ENCODE data around the gene ASB16.

DNA sequence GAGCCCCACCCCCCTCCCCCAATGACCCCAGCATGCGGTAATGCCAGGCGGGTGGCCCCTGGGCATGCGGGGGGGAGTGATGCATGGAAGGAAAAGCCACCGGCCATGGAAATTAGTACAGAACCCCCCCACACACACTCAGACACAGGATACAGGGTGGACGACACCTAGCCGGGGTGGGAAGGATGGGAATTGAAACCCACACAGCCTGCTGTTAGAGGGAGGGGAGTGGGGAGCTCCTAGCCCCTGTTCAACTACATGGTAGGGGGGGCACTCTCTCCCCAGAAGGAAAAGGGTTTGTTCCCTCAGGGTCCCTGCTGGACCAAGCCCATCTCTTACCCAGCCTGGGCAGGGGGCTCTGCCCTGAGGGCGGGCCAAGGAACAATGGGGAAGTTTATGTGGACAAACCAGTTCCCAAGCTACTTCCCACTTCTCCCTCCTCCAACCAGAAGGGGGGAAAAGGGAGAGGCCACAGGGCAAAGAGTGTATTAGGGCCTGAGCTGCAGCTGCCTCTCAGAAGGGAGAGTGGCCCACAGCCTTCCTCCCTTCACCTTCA, 21.5 kb downstream of the ASB16 start:
- TF ChIP-seq POLR2A (IDR thresholded peaks at IDR 0.05; ENCODE audit: low read length): no peak
- TF ChIP-seq GATA1 (IDR thresholded peaks at IDR 0.05; ENCODE audit: low read depth, low read length): no peak

Measured in erythroblast (primary cell).